ENCODE results near the gene DCTD.

Gene DCTD

GRCh38 chr4:182872886-182873285 is 44.3 kb downstream of the DCTD start:
- DNase-seq (ENCODE audit: low read depth) = no peak

- no peak for DNase-seq (ENCODE audit: low read depth)
Measured at GRCh38 chr4:182871616-182872015, 45.6 kb downstream of the DCTD start.

GRCh38 chr4:182869697-182870096 is 47.5 kb downstream of the DCTD start:
- DNase-seq (ENCODE audit: low read depth) = no peak

GRCh38 chr4:182866746-182867145 is 50.4 kb downstream of the DCTD start:
- DNase-seq (ENCODE audit: low read depth) = no peak

GRCh38 chr4:182863501-182863900 is 53.7 kb downstream of the DCTD start:
- no peak for DNase-seq (ENCODE audit: low read depth)

GRCh38 chr4:182862921-182863320 is 54.3 kb downstream of the DCTD start:
- DNase-seq (ENCODE audit: low read depth) = no peak

GRCh38 chr4:182862141-182862875 is 54.9 kb downstream of the DCTD start:
- no peak for DNase-seq (ENCODE audit: low read depth)

GRCh38 chr4:182861346-182861745 is 55.8 kb downstream of the DCTD start:
- no peak for DNase-seq (ENCODE audit: low read depth)

GRCh38 chr4:182859730-182860129 is 57.5 kb downstream of the DCTD start:
- DNase-seq (ENCODE audit: low read depth) = no peak

GRCh38 chr4:182858711-182859110 is 58.5 kb downstream of the DCTD start:
- no peak for DNase-seq (ENCODE audit: low read depth)

- no peak for DNase-seq (ENCODE audit: low read depth)
Measured at GRCh38 chr4:182856862-182857261, 60.3 kb downstream of the DCTD start.

- DNase-seq (ENCODE audit: low read depth) = no peak
Measured at GRCh38 chr4:182855877-182856276, 61.3 kb downstream of the DCTD start.

GRCh38 chr4:182855312-182855711 is 61.9 kb downstream of the DCTD start:
- DNase-seq (ENCODE audit: low read depth) = no peak

- no peak for DNase-seq (ENCODE audit: low read depth)
Measured at GRCh38 chr4:182854466-182854865, 62.7 kb downstream of the DCTD start.

GRCh38 chr4:182853731-182854330 is 63.4 kb downstream of the DCTD start:
- no peak for DNase-seq (ENCODE audit: low read depth)

- no peak for DNase-seq (ENCODE audit: low read depth)
Measured at GRCh38 chr4:182848685-182849084, 68.5 kb downstream of the DCTD start.

- no peak for DNase-seq (ENCODE audit: low read depth)
Measured at GRCh38 chr4:182847576-182848450, 69.4 kb downstream of the DCTD start.

GRCh38 chr4:182846036-182846435 is 71.2 kb downstream of the DCTD start:
- no peak for DNase-seq (ENCODE audit: low read depth)

GRCh38 chr4:182845618-182846017 is 71.6 kb downstream of the DCTD start:
- no peak for DNase-seq (ENCODE audit: low read depth)

- DNase-seq (ENCODE audit: low read depth) = no peak
Measured at GRCh38 chr4:182843808-182844325, 73.3 kb downstream of the DCTD start.

GRCh38 chr4:182842759-182843390 is 74.3 kb downstream of the DCTD start:
- no peak for DNase-seq (ENCODE audit: low read depth)

GRCh38 chr4:182842104-182842600 is 75.0 kb downstream of the DCTD start:
- DNase-seq (ENCODE audit: low read depth) = no peak

Measured in stimulated activated CD8-positive, alpha-beta memory T cell treated with anti-CD3 and anti-CD28 coated beads, Interleukin-15, amount 100 ng/mL, for 1 hour (primary cell).